ENCODE data around the gene ZFAND6.
A peak's percentile ranks its signal among the peaks of the same experiment; 100 is the strongest.

The ZFAND6 gene

GRCh38 chr15:80049046-80049445 is 10.4 kb upstream of the ZFAND6 start:
- DNase-seq (ENCODE audit: low read depth in 2 of 3, low spot score in 2 of 3), result no peak

GRCh38 chr15:80052597-80053304 is 6.7 kb upstream of the ZFAND6 start:
- DNase-seq (ENCODE audit: low read depth in 2 of 3, low spot score in 2 of 3), result no peak

GRCh38 chr15:80055933-80056332 is 3.5 kb upstream of the ZFAND6 start:
- DNase-seq (ENCODE audit: low read depth in 2 of 3, low spot score in 2 of 3), result no peak

GRCh38 chr15:80058044-80058443 is 1.4 kb upstream of the ZFAND6 start:
- DNase-seq (ENCODE audit: low read depth in 2 of 3, low spot score in 2 of 3), result no peak

GRCh38 chr15:80059786-80060355 is 395 bp downstream of the ZFAND6 start:
- peak in 2 of 3 experiments; percentile 19 to 58 for DNase-seq (ENCODE audit: low read depth in 2 of 3, low spot score in 2 of 3)

GRCh38 chr15:80060356-80061006 is 1.0 kb downstream of the ZFAND6 start:
- peak in 1 of 3 experiments; percentile 15 for DNase-seq (ENCODE audit: low read depth in 2 of 3, low spot score in 2 of 3)

GRCh38 chr15:80061582-80061981 is 2.1 kb downstream of the ZFAND6 start:
- DNase-seq (ENCODE audit: low read depth in 2 of 3, low spot score in 2 of 3), result no peak

- DNase-seq (ENCODE audit: low read depth in 2 of 3, low spot score in 2 of 3), result no peak
These were observed 7.4 kb downstream of the ZFAND6 start for GRCh38 chr15:80066912-80067311.

GRCh38 chr15:80068578-80068977 is 9.1 kb downstream of the ZFAND6 start:
- no peak for DNase-seq (ENCODE audit: low read depth in 2 of 3, low spot score in 2 of 3)

- no peak for DNase-seq (ENCODE audit: low read depth in 2 of 3, low spot score in 2 of 3)
These were observed 11.4 kb downstream of the ZFAND6 start for GRCh38 chr15:80070840-80071239.

GRCh38 chr15:80071652-80072051 is 12.2 kb downstream of the ZFAND6 start:
- no peak for DNase-seq (ENCODE audit: low read depth in 2 of 3, low spot score in 2 of 3)

- no peak for DNase-seq (ENCODE audit: low read depth in 2 of 3, low spot score in 2 of 3)
These were observed 13.0 kb downstream of the ZFAND6 start for GRCh38 chr15:80072285-80072994.

GRCh38 chr15:80073197-80073596 is 13.7 kb downstream of the ZFAND6 start:
- no peak for DNase-seq (ENCODE audit: low read depth in 2 of 3, low spot score in 2 of 3)

GRCh38 chr15:80076321-80077318 is 17.1 kb downstream of the ZFAND6 start:
- no peak for DNase-seq (ENCODE audit: low read depth in 2 of 3, low spot score in 2 of 3)

GRCh38 chr15:80081390-80081789 is 21.9 kb downstream of the ZFAND6 start:
- DNase-seq (ENCODE audit: low read depth in 2 of 3, low spot score in 2 of 3), result no peak

GRCh38 chr15:80087104-80087503 is 27.6 kb downstream of the ZFAND6 start:
- no peak for DNase-seq (ENCODE audit: low read depth in 2 of 3, low spot score in 2 of 3)

- no peak for DNase-seq (ENCODE audit: low read depth in 2 of 3, low spot score in 2 of 3)
These were observed 30.6 kb downstream of the ZFAND6 start for GRCh38 chr15:80090041-80090440.

- no peak for DNase-seq (ENCODE audit: low read depth in 2 of 3, low spot score in 2 of 3)
These were observed 31.5 kb downstream of the ZFAND6 start for GRCh38 chr15:80090879-80091503.

GRCh38 chr15:80093854-80094418 is 34.5 kb downstream of the ZFAND6 start:
- DNase-seq (ENCODE audit: low read depth in 2 of 3, low spot score in 2 of 3), result no peak

GRCh38 chr15:80095511-80095910 is 36.0 kb downstream of the ZFAND6 start:
- DNase-seq (ENCODE audit: low read depth in 2 of 3, low spot score in 2 of 3), result no peak
